Brain microvascular endothelial cell (primary cell): ENCODE results near the gene PRKACA.
"Not testable (repeated sequence)": the region's sequence is repeated elsewhere in the genome, so short reads cannot be mapped to it uniquely, and the experiment has no call there.

Experiments used
- DNase-seq: peaks from one replicate; pipeline ENCODE4 v3.0.0-alpha.2; 2020
- H3K27ac ChIP-seq: fragments of 250-450 bp; sonication (Bioruptor Pico); 2 replicates; pipeline ENCODE4 v1.5.1; 2020; ENCODE audit warnings: mild to moderate bottlenecking, moderate library complexity
- H3K27me3 ChIP-seq: fragments of 250-450 bp; sonication (Bioruptor Pico); replicated peaks from 2 replicates; pipeline ENCODE4 v1.5.1; 2020; ENCODE audit warnings: mild to moderate bottlenecking
- H3K36me3 ChIP-seq: fragments of 250-450 bp; sonication (Bioruptor Pico); replicated peaks from 2 replicates; pipeline ENCODE4 v1.5.1; 2020; ENCODE audit warnings: mild to moderate bottlenecking
- H3K4me3 ChIP-seq: 2 replicates; pipeline ENCODE4 v1.5.1; 2011; ENCODE audit warnings: low read depth, mild to moderate bottlenecking, control low read depth, low read length, moderate library complexity
- CTCF ChIP-seq: IDR thresholded peaks from 2 replicates; pipeline ENCODE4 v1.5.1; 2011; ENCODE audit warnings: low read depth, mild to moderate bottlenecking, moderate library complexity, low read length, control low read depth, inconsistent platforms; ENCODE audit errors: missing control alignments
- in situ Hi-C: cut with HindIII; loops from 2 replicates; pipeline ENCODE4 v1.10.0; 2017; ENCODE audit warnings: low sequenced_read_pairs, low pct_ligation_motif_present

Gene PRKACA

DNA sequence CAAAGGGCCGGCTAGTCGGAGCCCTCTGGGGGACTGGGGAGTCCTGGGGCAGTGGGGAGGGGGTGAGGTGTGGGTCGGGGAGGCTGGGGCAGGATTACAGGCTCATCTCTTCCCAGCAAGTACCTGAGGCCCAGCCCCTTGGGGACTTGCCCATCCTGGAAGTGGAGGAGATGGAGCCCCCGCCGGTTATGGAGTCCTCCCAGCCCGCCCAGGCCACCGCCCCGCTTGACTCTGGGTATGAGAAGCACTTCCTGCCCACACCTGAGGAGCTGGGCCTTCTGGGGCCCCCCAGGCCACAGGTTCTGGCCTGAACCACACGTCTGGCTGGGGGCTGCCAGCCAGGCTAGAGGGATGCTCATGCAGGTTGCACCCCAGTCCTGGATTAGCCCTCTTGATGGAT, 65.6 kb downstream of the PRKACA start:
- Histone ChIP-seq H3K27ac (no peak overlapping the region), H3K4me3 (no peak overlapping the region), H3K36me3 (no peaks in the 10 kb centered on the region), H3K27me3 (no peaks in the 10 kb centered on the region)
- TF ChIP-seq CTCF = no peak
- DNase-seq = no peak
- in situ Hi-C loops = no loop called here

DNA sequence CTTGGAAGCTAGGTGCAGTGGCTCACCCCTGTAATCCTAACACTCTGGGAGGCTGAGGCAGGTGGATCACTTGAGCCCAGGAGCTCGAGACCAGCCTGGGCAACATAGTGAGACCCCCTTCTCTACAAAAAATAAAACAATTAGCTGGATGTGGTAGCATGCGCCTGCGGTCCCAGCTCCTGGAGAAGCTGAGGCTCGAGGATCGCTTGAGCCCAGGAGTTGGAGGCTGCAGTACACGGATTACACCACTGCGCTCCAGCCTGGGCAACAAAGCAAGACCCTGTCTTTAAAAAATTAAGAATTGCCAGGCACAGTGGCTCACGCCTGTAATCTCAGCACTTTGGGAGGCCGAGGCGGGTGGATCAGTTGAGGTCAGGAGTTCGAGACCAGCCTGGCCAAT, 66.6 kb downstream of the PRKACA start:
- H3K36me3 ChIP-seq, H3K4me3 ChIP-seq, H3K27me3 ChIP-seq, DNase-seq, in situ Hi-C loops, H3K27ac ChIP-seq: not testable (repeated sequence)

GRCh38 chr19:14050512-14050911, 67.0 kb downstream of the PRKACA start:
- in situ Hi-C loops = no loop called here
- H3K27me3 ChIP-seq = no peaks in the 10 kb centered on the region
- no peaks in the 10 kb centered on the region for H3K36me3 ChIP-seq
- no peak overlapping the region for H3K4me3 ChIP-seq
- no peak overlapping the region for H3K27ac ChIP-seq
- DNase-seq = no peak
- TF ChIP-seq CTCF = no peak

GRCh38 chr19:14048443-14049153, 69.0 kb downstream of the PRKACA start:
- in situ Hi-C loops = no loop called here
- no peak overlapping the region for H3K4me3 ChIP-seq
- no peaks in the 10 kb centered on the region for H3K27me3 ChIP-seq
- TF ChIP-seq CTCF = peak; percentile 96
- H3K36me3 ChIP-seq = no peaks in the 10 kb centered on the region
- H3K27ac ChIP-seq = no peak overlapping the region
- peak; percentile 16 for DNase-seq

- H3K4me3 ChIP-seq, H3K36me3 ChIP-seq, H3K27ac ChIP-seq, in situ Hi-C loops, H3K27me3 ChIP-seq, DNase-seq: not testable (repeated sequence)
Observed at GRCh38 chr19:14047866-14048265, 69.7 kb downstream of the PRKACA start.

DNA sequence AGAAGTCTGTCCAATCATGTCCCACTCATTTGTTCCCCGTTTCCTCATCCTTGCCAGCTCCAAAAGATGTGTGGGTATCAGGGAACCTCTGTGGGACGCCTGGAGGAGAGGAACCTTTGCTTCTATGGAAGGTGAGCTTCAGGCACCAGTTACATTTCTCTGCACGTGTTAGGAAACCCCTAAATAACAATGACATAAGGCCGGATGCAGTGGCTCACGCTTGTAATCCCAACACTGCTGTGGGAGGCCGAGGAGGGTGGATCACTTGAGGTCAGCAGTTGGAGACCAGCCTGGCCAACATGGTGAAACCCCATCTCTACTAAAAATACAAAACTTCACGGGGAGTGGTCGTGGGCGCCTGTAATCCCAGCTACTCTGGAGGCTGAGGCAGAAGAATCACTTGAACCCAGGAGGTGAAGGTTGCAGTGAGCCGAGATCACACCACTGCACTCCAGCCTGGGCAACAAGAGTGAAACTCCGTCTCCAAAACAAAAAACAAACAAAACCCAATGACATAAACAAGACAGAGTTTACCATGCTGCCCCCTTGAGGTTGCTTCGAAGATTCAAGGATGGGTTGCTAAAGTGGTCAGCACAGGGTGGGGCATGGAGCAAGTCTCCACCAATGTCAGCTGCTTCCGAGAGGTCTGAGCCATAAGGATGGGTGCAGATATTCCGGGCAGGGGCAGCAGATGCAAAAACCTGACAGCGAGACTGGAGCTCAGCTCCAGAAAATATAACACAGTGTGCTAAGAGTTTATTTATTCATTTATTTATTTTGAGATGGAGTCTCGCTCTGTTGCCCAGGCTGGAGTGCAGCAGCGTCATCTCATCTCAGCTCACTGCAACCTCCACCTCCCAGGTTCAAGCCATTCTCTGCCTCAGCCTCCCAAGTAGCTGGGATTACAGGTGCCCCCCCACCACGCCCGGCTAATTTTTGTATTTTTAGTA, 74.6 kb downstream of the PRKACA start:
- H3K4me3 ChIP-seq, H3K27ac ChIP-seq, H3K27me3 ChIP-seq, H3K36me3 ChIP-seq, in situ Hi-C loops: not testable (repeated sequence)
- DNase-seq = peak; percentile 65
- TF ChIP-seq CTCF = peak; percentile 71
